Measurements from ENCODE around the gene ZNF597.

Gene ZNF597

GRCh38 chr16:3443108-3444031, at the start of gene ZNF597, which contains the start of gene NAA60:
TSS of gene ZNF597 (minus strand) at chr16:3443504. CDS start at chr16:3443153, 351 bp downstream.
TSS of gene NAA60 (plus strand) at chr16:3443680. CDS start at chr16:3476228, 32,548 bp downstream.
- DNase-seq: peak; percentile 89

GRCh38 chr16:3492356-3492755, 49.1 kb upstream of the ZNF597 start:
- DNase-seq: no peak

- no peak for DNase-seq
These were observed 47.8 kb upstream of the ZNF597 start for GRCh38 chr16:3490911-3491629.

- no peak for DNase-seq
These were observed 45.5 kb upstream of the ZNF597 start for GRCh38 chr16:3488801-3489200.

- DNase-seq: no peak
These were observed 44.5 kb upstream of the ZNF597 start for GRCh38 chr16:3487521-3488410.

GRCh38 chr16:3486506-3487215, 43.4 kb upstream of the ZNF597 start:
- no peak for DNase-seq

- no peak for DNase-seq
These were observed 42.7 kb upstream of the ZNF597 start for GRCh38 chr16:3485821-3486505.

- no peak for DNase-seq
These were observed 41.9 kb upstream of the ZNF597 start for GRCh38 chr16:3485097-3485745.

- no peak for DNase-seq
These were observed 41.2 kb upstream of the ZNF597 start for GRCh38 chr16:3484318-3485096.

GRCh38 chr16:3482659-3483241, 39.4 kb upstream of the ZNF597 start:
- DNase-seq: no peak

GRCh38 chr16:3481696-3482658, 38.7 kb upstream of the ZNF597 start:
- no peak for DNase-seq

- no peak for DNase-seq
These were observed 37.8 kb upstream of the ZNF597 start for GRCh38 chr16:3480901-3481695.

- no peak for DNase-seq
These were observed 36.4 kb upstream of the ZNF597 start for GRCh38 chr16:3479654-3480216.

- DNase-seq: no peak
These were observed 35.1 kb upstream of the ZNF597 start for GRCh38 chr16:3478242-3478925.

GRCh38 chr16:3476409-3476808, 33.1 kb upstream of the ZNF597 start:
- DNase-seq: no peak

GRCh38 chr16:3475604-3476375, 32.5 kb upstream of the ZNF597 start:
- DNase-seq: no peak
